Measurements from ENCODE around the gene RTP5.
A peak's percentile ranks its signal among the peaks of the same experiment; 100 is the strongest.
"Not testable (repeated sequence)": the region's sequence is repeated elsewhere in the genome, so short reads cannot be mapped to it uniquely, and the experiment has no call there.

RTP5 gene

DNA sequence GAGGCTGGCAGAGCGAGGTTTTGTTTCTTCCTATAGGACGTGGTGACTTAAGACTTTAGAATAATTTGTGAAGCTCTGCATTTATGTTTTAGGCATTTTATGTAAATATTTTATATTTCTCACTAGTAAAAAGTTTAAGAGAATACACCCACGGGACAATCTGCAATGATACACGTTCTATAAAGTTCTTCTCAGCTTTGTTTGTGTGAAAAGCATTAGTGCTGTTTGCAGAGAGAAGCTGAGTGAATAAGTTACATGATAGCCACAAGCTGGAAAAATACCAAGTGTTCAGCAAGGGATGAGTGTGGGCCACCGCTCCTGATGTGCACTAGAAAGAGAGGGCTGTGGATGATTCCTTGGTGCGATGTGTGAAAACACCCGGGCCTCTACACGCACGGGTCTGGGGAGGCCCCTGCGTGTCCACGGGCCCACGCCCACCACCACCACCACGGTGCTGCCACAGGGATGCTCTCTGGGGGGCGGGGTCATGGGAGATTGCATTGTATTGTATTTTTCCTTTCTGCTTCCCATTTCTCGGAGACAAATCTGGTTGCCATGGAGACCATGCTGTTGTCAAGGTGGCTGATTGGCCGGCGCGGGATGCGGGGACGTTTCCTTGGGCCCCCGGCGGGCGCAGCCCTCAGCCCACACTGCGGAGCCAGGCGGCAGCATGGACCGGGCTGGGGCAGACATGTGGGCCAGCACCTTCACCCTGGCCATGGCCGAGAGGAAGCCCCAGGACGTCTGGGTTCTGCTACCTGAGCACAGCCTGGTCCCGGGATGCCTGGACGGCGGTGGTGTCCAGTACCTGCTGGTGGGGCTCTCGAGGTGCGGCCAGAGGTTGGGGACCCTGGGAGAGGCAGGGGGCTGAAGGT lies at the start of gene RTP5:
Gene RTP5, plus strand, starts transcription at position 643 of the 875 bp plus-strand sequence. Its CDS starts 28 bp downstream, at position 671.
- DNase-seq (ENCODE audit: low read depth): no peak

DNA sequence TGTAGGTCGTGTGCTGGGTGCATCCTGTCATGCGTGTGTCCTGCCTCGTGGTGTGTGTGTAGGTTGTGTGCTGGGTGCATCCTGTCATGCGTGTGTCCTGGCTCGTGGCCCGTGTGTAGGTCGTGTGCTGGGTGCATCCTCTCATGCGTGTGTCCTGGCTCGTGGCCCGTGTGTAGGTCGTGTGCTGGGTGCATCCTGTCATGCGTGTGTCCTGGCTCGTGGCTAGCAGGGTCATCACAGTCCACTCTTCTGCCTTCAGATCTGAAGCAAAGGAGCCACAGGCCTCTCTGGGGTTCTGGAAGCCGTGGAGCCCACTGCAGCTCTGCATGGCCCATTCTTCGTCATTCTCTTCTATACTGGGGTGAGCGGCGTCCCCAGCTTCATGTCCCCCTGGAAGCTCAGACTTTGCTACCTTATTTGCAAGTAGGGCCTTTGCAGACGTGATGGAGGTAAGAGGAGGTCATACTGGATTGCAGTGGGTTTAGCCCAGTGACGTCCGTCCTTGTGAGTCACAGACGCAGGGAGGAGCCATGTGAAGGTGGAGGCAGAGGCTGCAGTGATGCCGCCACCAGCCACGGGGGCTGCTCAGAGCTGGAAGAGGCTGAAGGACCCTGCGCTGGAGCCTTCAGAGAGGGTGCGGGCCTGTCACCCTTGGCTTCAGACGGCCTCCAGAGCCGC lies 49.4 kb upstream of the RTP5 start:
- DNase-seq (ENCODE audit: low read depth): not testable (repeated sequence)

DNA sequence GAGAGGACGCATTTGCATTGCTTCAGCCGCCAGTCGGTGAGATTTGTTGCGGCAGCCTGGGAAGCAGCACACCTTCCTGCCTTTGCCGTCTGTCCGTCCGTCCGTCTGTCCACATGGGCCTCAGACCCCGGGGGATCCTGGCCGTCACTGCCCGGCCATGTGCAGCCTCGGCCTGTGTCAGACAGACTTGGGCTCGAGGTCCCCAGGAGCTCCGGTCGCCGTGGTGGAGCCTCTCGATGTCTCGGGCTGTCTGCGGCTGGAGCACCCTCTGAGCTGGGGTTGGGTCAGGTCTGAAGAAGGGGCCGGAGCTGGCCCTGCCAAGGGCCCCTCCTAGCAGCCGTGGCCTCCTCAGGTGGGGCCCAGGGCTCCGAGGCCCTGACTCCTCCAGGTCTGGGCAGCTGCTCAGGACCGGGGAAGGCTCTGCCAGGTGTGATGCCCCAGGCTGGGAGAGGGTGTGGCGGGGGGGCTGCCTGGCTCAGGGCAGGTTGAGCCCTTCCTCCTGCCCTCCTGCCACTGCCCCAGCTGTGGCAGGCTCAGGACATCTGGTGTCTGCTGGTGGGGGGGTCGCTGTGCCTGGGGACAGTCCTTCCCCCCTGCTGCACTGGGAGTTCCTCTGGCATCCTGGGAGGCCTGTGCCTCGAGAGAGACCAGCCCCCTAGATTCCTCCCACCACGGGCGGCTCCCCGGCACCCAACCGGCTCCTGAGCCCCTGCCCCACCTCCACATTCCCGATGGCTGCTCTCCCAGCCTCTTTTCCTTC lies 48.7 kb upstream of the RTP5 start:
- DNase-seq (ENCODE audit: low read depth): no peak

GRCh38 chr2:241821460-241822263 lies 47.9 kb upstream of the RTP5 start:
- DNase-seq (ENCODE audit: low read depth): no peak

- DNase-seq (ENCODE audit: low read depth): no peak
Observed at GRCh38 chr2:241822264-241822623, 47.3 kb upstream of the RTP5 start.

- not testable (repeated sequence) for DNase-seq (ENCODE audit: low read depth)
Observed at GRCh38 chr2:241823531-241824437, 45.7 kb upstream of the RTP5 start.

- DNase-seq (ENCODE audit: low read depth): no peak
Observed at GRCh38 chr2:241827394-241827793, 42.1 kb upstream of the RTP5 start.

DNA sequence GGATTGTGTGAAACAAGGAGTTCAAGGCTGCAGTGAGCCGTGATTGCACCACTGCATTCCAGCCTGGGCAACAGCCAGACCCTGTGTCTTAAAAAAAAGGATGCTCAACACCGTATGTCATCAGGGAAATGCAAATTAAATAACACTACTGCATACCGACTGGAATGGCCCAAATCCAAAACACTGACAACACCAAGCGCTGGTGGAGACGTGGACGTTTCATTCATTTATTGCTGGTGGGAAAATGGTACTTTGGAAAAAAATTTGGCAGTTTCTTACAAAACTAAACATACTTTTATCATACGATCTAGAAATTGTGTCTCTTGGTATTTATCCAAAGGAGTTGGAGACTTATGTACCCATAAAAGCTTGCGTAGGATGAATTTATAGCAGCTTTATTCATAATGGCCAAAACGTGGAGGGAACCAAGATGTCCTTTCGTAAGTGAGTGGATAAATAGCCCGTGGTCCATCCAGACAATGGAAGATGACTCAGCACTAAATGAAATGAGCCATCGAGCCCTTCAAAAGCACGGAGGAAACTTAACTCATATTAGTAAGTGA lies 36.3 kb upstream of the RTP5 start:
- DNase-seq (ENCODE audit: low read depth): peak; percentile 6

DNA sequence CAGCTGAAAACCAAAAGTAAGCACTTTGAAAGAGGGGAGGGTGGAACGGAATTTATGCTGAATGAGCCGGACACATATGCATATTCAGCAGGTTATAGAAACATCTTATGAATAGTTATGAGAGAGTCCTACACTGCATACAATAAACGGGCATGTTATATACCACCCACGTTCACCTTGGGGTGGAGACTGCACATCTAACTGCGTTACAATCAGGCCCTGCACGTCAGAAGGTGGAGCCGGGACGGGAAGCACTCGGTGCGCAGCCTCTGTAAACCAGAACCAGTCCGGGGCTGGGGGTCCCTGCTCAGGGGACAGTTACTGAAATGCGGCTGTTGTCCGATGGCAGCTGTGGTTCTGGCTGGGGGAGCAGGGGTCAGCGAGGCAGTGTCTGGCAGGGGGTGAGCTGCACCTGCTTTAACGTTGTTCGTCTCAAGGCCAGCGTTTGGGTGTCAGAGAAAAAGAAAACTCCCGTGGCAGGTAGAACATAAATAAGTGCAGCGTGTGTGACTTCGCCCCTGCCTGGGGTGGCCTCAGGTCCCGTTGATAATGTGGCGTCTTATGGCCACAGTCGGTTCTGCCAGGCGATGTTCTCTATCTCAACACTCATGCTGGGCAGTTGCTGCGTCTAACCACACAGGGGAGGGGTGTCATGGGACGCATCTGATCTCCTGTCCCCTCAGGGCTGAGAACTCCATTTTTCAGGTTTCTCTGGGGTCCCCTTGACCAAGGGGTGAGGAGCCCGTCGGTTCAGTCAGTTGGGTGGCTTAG lies 35.6 kb upstream of the RTP5 start:
- DNase-seq (ENCODE audit: low read depth): not testable (repeated sequence)

DNA sequence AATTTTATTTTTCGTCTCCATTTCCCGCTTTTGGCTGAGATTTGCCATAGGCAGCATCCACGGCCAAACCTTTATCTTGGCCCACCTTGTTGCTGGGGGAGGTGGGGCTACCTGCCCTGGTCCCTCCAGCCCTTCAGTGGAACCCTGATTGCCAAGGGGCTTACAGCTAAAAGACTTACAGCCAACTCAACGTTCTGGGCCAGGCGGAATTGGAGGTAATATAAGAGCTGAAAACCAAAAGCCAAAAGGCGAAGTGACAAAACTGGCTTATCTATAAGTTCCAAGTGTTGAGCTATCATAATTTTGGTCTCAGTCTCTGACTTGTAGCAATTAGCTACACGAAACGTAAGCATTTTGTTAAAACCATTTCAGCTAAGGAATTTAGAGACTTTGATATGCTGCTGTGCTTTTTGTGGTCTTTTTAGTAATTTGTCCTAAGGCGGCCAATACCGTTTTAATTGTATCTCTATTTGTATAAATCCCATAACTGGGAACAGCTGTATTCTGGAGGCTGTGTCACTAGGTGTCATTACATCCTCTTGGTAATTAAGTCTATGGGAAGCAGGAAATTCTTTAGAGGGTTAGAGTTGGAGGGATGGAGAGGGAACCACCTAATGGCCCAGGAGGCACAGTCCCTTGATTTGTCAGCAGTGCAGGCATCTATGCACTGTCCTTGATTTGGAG lies 34.9 kb upstream of the RTP5 start:
- DNase-seq (ENCODE audit: low read depth): no peak

- DNase-seq (ENCODE audit: low read depth): no peak
Observed at GRCh38 chr2:241835611-241836010, 33.9 kb upstream of the RTP5 start.

GRCh38 chr2:241836292-241836691 lies 33.2 kb upstream of the RTP5 start:
- no peak for DNase-seq (ENCODE audit: low read depth)

- DNase-seq (ENCODE audit: low read depth): no peak
Observed at GRCh38 chr2:241837197-241837965, 32.1 kb upstream of the RTP5 start.

DNA sequence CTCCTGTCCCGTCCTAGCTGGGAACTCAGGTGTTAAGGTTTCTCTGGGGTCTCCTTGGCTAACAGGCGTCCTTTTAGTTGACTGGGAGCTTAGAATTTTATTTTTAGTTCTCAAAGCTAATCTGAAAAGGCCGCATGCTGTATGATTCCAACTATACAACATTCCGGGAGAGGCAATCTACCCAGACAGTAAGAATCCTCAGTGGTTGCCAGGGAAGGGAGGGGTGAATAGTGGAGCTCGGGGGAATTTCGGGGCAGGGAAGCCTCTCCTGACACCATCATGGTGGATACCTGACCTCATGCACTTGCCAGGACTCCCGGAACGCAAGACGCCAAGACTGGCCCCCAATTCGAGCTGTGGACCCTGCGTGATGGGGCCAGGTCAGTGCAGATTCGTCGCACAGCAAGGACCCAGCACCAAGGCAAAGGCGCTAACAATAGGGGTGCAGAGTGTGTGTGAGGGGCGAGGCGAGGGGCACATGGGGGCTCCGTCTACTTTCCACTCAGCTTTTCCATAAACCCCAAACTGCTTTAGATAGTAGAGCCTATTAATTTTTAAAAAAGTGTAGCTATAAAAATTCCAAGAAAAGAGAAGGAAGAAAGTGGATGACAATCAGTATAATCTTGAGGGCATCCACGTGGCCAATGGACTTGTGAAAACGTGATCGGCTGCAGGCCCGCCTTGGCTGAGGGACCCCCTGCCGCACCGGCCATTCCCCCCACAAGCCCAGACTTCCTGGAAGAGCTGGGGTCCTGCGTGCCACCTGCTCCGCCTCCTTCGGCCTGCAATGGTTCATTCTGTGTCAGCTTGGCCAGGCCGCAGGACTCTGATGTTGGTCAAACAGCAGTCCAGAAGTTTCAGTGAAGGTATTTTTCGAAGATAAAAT lies 28.1 kb upstream of the RTP5 start:
- DNase-seq (ENCODE audit: low read depth): no peak

DNA sequence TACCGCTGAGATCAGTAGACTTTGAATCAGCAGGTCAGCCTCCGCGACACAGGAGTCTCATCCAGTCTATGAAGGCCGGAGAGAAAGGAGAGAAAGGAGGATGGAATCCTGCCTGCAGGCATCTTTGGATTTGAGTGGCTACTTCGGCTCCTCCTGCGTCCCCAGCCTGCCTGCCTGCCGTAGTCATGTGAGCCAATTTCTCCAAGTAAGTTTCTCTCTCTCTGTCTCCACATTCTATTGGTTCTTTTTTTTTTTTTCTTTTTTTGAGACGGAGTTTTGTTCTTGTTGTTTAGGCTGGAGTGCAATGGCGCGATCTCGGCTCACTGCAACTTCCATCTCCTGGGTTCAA lies 27.5 kb upstream of the RTP5 start:
- DNase-seq (ENCODE audit: low read depth): no peak

DNA sequence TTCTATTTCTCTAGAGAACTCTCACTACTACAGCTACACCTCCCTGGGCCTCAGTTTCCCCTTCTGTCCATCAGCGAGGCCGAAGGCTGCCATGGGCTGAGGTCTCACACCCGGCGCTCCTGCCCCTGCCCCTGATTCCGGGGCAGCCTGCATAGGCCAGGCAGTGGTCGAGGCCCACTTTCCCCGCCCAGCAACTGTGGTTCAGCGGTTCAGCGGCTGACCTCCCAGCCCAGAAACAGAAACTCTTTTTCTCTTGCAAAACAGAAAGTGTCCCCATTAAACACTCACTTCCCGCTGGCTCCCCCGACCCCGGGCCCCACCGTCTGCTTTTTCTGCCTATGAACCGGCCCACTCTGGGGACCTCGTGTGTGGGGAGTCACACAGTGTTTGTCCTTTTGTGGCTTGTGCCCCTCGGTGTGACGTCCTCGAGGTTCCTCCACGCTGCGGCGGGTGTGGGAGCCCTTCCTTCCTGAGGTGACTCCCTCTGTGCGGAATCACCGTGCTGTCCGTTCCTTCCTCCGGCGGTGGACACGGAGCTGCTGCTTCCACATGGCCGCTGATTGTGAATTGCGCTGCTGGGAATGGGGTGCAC lies 26.8 kb upstream of the RTP5 start:
- no peak for DNase-seq (ENCODE audit: low read depth)

Measured in fibroblast of gingiva (primary cell).